NOMO-1 treated with dmso at 0.1 percent for 144 hours (cell line): ENCODE measurements around the gene LDB3.
A peak's percentile ranks its signal among the peaks of the same experiment; 100 is the strongest.

Experiments
- DNase-seq: peaks from one replicate; lab custom pipeline; 2025; ENCODE audit not compliant: unreplicated experiment; lab: John Stamatoyannopoulos, UW

Gene LDB3

DNA sequence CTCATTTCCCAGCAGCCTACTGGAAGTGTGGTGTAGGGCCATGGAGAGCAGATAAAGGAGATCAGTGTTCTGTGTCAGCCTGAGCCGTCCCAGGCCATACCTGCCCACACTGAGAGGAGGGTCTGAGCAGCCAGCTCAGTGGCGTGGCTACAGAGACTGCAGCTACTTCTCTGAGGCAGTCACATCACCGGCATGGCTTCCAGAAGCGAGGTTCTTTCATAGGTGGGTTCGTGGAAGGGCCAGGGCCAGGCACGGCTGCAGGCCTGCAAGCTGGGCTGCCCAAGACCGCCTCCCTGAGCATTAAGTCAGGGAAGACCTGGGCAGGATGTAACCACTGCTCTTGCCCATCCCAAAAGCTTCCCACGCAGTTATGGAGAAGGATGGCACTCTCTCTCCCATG is 34.9 kb downstream of the LDB3 start:
- no peak for DNase-seq

DNA sequence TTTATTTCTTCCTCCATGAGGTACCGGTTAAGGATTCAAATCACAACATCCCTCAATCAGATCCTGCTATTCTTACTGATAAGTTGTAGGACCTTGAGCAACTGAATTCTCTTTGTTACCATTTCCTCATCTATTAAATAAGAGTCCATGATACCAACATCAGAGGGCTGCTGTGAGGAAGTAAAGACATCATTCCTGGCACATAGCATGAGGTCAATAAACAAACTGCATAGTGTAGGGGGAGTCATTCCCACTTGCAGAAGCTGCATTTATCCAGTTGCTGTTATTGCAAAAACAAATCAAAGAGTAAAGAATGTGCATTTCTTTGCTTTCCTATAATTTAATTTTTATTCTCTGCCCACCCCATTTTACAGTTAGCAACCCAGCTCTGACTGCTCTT is 36.8 kb downstream of the LDB3 start:
- no peak for DNase-seq

DNA sequence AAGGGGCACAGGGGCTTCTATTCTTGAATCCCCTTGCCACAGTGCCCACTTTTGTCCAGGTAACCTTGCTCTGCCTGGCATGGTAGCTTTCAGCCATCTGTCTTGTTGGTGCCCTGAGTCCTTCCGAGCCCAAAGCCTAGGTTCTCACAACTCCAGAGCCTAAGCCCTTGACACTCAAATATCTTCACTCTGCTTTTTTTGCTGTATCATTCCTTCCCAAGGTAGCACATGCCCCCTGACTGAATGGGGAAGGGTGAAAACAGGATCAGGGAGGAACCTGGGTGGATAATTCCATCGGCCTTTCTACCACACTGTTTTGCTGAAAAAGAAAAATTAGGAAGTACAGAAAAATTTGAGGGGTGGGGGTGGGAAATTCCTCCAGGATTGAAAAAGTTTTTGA is 37.6 kb downstream of the LDB3 start:
- no peak for DNase-seq

DNA sequence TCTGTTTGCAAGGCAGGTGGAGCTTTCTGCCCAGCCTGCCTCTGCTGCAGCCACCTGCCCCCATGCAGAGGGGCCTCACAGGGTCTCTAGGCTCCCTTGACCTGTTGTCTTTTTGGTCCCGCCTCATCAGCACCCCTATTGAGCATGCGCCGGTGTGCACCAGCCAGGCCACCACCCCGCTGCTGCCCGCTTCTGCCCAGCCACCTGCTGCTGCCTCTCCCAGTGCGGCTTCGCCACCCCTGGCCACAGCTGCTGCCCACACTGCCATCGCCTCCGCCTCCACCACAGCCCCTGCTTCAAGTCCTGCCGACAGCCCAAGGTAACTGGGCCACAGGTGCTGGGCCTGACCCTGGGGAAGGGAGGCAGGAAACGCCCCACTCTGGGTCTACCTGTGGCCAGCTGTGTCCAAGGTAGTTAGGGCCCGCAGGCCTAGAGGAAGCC is 38.1 kb downstream of the LDB3 start:
- DNase-seq = no peak

DNA sequence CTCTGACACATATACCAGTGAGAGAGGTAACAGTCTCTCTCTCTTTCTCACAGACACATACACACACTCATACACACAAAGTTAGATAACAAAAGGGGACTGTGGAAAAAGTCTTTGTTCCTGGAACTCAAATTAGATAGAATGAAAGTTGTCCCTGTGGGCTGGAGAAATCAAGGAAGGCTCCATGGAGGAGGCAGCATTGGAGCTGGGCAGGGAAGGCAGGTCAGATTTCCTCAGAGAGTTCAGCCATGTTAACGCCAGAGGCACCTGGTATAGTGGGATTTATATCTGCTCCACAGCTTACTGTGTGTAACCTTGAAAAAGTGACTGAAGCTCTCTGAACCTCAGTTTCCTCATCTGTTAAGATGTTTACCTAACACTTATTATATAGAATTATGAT is 38.7 kb downstream of the LDB3 start:
- DNase-seq = no peak

DNA sequence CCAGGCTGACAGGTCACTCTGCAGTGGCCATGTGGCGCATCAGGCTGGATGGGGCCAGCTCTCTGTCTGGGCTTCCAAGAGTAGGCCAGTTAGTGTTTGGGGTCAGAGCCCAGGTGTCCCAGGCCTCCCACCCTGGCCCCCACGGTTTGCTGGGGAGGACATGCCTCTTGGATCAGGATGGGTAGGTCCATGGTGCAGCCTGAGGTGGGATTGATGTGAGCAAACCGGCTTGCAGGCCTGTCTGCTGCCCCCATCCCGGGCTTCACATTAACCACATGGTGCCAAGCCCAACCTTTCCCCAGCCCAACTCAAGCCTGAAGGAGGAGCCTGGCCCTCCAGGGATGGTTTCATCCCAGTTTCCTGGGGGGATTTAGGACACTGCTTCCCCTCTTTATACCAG is 39.2 kb downstream of the LDB3 start:
- no peak for DNase-seq

DNA sequence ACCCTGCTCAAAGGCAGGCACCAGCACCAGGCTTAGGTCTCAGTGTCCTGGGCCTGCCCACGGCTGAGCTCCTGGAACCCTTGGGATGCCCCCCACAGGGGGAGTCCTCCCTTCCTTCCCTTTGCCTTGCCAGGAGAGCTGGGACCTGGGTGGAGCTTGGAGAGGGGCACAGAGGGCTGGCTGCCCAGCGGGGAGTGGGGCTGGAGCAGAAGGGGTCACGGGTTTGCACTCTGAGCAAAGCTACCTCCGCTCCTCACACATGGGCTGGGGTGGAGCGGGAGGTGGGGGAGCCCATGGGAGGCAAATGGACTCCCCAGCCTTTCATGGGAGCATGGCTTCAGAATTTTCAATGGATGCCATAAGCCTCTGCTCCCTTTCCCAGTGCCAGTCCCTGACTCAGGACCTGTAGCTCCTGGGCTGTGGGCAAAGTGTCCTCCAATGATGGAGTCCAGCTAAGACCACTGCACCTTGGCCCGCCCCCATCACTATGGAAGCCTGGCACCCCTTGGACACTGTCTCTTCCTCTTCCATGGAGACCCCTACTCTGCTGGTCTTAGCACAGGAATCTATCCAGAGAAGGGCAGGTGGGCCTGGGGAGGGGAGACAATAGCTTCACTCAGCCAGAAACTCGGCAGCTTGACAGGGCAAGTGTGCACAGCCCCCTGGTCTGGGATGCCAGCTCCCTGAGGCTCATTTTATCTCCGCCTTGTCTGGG is 39.9 kb downstream of the LDB3 start:
- DNase-seq = no peak

DNA sequence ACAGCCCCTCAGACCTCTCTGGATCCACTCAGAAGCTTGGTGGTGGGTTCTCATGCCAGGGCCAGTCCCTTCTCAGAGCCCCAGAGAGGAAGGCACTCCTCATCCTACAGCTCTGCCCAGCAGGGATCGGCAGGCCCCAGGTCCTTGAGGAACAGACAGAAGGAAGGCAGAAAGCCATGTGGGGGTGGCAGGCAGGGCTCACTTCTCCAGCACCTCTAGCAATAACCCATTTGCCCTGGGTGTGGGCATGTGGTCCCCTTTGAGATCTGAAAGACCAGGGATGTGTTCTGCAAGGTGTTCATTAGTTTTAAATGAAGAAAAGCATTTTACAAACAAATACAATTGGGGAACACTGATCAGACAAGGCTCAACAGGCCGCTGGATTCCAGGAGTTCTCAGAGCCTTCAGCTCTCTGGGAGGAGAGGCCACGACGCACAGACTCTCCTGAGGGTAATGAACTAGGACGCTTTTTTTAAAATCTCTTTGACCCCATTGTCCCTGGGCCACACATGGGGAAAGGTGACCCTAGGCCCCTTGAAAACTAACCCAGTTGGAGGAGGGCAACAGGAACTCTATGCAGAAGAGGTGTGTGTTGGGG is 40.6 kb downstream of the LDB3 start:
- DNase-seq = no peak

DNA sequence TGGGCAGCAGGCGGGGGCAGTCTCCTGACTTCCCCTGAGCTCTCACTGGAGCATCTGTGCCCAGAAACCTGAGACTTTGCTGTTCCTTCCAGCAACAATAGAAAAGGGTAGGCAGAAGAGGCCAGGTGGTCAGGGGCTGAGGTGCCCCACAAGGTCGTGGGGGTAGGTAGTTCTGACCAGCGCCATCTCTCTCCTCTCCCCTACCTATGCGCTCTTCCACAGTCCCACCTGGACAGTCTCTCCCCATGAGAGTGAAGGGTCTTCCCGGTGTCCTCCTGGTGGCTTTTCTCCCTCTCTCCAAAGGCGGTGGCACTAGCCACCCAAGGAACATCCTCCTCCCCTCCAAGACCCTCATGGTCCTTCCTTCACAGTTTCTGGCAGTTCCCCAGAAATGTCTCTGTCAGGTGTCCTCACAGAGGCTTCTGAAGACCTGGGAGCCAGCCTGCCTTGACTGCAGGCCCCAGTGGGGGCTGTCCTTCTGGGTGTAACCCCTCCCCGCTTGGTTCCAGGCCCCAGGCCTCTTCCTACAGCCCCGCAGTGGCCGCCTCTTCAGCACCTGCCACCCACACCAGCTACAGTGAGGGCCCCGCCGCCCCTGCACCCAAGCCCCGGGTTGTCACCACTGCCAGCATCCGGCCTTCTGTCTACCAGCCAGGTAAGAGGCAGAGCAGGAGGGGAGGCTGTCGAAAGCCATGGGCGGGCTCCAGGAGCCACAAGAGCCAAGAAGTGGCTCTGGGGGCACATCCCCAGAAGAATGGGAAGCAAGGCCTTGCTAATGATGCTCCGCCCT is 41.3 kb downstream of the LDB3 start:
- DNase-seq = no peak

DNA sequence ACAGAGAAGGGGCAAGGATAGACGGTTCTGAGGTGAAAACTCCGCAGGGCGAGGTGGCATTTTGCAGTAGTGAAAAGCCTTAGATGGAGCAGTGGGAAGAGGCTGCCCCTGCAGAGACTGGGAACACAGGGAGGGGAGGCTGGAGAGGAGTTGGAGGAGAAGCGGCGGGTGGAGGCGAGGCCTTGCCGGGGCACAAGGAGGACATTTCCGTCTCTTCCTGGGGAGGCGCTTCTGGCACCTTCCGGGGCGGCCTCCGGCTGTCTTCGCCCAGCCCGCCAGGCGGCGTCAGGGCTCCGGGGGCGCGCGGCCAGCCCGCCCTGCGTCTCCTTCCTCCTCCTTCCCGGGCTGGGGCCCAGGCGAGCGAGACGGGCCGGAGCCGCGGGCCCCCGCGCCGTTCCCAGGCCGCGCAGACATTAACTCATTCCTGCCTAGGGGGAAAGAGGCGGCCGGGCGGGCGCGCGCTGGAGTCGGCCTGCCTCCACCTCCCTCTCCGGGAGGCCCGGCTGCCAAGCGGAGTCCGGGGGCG is 42.7 kb downstream of the LDB3 start:
- peak; percentile 87 for DNase-seq

DNA sequence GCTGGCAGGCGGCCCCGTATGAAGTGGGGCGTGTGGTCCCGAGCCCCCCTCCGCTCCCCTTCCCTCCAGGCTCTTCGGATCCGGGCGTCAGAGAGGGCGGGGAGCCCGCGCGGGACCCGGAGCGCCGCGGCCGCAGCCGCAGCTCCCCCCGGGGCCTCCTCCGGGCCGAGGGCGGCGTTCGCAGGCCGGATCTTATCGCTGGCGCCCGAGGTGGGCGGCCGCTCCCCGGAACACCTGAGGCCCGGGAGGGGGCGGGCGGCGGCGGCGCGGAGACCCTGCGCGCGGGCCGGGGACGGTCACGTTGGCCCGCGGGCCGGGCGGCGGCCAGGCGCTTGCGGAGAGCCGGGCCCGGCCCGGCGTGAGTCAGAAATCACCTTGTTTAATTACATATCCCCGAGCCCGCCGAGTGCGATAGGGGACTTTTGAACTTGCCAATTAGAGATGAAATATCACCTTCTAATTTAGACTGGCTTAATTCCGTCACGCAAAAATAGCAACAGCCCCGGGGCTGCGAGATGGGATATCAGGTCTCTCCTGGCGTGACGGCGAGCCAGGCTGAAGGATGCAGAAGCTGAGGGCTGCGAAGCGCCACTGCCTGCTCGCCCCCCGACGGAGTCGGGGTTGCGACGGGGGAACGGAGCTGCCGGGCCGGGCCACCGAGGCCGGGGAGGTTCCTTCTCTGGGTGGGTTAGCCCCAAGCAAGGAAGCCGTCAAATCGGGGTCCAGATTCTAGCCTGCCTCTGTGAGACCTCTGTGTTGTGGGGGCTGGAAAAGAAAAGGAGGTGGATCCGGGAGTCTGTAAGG is 43.4 kb downstream of the LDB3 start:
- DNase-seq = peak; percentile 16

DNA sequence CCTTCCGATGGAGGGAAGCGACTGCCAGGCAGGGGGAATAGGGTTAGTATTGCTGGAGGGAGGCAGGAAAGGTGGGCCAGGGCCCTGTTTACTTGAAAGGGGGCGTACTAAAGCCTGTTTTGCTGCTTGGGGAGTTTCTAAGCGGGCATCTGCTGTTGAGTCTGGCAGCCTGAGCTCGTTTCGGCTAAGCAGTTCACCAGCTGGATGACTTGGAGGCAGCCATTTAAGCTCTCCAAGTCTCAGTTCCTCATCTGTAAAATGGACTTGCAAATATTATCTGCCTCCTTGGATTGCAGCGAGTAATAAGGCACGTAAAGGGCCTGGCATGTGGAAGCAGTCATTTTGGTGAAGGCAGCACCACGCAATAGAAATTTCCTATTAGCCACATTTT is 44.0 kb downstream of the LDB3 start:
- no peak for DNase-seq

DNA sequence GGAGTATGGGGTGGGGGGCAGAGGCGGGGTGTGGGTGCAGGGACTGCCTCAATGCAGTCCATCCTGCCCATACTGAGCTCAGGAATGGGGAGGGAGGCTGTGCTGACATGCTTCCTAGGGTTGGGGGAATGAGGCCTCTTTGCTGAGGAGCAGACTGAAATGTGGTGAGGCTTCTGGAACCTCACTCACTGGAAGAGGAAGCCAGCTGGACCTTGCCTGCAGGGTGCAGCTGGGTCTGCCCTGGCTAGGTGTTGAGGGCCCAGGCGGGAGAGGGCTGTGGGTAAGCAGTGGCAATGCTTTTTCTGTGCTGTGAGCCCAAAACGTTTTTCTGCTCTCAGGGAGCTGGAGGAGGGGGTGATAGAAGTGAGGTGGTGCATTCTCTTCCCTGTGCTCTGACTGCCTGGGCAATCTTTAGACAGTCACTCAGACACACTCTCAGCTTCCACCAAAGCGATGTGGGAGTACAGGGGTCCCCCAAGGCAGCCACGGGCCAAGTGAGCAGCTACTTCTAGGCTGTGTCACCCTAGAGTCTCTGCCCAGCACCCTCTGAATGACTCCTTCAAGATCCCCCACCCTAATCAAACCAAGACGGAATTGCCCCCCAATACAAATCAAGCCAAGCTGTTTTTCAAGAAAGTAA is 47.0 kb downstream of the LDB3 start:
- DNase-seq = no peak

DNA sequence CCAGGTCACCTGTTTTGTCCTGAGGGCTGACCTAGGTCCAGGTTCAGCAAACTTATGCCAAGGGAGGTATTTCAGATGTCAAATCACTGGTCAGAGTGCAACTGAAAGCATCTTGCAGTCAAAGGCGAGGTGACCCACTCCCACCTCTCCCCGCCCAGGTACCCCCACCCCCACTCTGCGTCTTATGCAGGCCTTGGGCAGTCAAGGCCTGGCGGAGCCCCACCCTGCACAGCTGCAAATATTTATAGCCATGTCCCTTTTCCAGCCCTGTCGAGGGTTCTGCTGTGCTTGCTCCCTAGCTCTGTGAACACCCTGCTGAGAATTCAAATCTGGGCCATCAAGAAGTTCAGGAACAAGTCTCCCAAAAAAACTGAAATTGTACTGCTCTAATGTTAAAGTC is 47.5 kb downstream of the LDB3 start:
- no peak for DNase-seq

DNA sequence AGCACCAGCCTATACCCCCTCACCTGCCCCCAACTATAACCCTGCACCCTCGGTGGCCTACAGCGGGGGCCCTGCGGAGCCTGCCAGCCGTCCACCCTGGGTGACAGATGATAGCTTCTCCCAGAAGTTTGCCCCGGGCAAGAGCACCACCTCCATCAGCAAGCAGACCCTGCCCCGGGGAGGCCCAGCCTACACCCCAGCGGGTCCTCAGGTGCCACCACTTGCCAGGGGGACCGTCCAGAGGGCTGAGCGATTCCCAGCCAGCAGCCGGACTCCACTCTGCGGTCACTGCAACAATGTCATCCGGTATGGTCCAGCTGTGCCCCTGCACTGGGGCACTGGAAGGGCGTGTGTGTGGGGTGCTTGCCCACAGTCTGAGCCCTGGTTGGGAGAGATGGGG is 48.2 kb downstream of the LDB3 start:
- no peak for DNase-seq

DNA sequence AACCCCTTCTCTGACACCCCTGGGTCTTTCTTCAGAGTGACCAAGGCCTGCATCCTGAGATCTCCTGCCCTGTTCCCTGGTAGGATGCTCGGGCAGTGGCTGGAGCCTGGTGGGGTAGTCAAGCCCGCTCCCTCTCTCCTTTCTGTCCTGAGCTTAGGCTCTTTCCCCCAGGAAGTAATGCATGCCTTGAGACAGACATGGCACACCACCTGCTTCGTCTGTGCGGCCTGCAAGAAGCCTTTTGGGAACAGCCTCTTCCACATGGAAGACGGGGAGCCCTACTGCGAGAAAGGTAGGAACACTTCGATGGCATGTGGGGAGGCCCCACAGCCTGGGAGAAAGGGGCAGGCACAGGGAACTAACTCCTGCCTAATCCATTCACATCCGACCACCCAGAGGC is 50.2 kb downstream of the LDB3 start:
- no peak for DNase-seq

DNA sequence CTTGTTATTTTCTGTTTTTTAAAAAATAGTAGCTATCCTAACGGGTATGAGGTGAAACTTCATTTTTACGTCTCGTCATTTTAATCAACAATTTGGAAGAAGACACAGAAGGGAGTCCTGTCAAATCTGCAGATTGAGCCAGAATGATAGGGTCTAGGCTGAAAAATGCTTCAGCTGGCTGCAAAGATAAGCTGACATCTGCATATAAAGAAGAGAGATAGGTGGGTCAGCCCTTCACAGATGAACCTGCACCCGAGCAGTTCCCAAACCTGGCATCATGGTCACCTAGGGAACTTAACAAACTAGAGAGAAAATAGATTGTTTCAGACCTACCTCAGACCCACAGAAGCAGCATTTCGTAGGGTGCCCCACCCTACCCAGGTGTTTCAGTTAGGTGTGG is 52.9 kb downstream of the LDB3 start:
- DNase-seq = no peak

DNA sequence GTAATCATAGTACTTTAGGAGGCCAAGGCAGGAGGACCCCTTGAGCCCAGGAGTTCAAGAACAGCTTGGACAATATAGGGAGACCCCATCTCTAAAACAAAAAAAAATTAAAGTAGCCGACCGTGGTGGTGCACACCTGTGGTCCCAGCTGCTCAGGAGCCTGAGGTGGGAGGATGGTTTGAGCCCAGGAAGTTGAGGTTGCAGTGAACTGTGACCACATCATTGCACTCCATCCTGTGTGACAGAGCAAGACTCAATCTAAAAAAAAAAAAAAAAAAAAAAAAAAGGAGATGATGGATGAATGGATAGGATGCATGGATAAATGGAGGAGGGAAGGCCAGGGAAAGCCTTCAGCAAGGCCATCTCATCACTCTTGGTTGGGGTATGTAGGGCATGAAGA is 54.7 kb downstream of the LDB3 start:
- DNase-seq = no peak

DNA sequence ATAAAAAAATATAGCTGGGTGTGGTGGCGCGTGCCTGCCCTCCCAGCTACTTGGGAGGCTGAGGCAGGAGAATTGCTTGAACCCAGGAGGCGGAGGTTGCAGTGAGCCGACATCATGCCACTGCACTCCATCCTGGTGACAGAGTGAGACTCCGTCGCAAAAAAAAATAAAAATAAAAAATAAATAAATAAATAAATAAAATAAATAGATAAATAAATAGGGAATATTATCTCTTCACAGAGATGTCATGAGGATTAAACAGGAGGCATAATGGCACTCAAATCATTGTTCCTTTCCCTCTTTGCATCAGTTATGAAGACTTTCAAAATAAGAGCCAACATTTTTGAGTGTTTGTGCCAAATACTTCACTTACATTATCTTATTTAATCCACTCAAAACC is 56.1 kb downstream of the LDB3 start:
- no peak for DNase-seq

DNA sequence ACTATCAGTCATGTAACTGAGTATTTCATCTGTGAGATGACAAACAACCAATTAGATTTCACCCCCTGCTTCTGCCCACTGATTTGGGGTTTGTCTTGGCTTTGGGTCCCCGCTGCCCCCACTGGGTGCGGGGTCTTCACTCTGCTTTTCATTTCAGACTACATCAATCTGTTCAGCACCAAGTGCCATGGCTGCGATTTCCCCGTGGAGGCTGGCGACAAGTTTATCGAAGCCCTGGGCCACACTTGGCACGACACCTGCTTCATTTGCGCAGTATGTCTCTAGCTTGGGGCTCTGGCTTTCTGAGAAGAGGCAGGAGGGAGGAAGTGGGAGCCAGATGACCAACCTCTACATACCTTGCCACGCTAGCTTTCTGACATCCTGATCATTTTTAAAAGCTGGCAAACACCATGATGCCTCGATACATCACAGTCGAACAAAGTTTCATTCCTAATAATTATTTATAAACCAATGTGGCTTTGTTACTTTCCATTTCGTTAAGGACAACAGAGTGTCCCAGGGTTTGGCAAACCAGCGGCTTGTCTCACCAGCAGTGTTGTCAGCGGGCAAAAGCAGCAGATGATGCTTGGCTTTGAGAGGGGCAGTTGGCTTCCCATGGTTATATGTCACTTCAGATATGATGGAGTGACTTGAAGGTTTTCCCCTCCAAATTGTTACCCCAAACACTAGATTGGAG is 57.8 kb downstream of the LDB3 start:
- DNase-seq = no peak
